ENCODE measurements around the gene DNAH8. TPM values are rescaled to one million over a fixed set of nuclear protein-coding genes. Genes with fewer than 3 reads are reported as not detected.

DNAH8 gene
- polyA plus RNA-seq, 1 of the 3 experiments (the other 2 are of a cell fraction): not detected

DNA sequence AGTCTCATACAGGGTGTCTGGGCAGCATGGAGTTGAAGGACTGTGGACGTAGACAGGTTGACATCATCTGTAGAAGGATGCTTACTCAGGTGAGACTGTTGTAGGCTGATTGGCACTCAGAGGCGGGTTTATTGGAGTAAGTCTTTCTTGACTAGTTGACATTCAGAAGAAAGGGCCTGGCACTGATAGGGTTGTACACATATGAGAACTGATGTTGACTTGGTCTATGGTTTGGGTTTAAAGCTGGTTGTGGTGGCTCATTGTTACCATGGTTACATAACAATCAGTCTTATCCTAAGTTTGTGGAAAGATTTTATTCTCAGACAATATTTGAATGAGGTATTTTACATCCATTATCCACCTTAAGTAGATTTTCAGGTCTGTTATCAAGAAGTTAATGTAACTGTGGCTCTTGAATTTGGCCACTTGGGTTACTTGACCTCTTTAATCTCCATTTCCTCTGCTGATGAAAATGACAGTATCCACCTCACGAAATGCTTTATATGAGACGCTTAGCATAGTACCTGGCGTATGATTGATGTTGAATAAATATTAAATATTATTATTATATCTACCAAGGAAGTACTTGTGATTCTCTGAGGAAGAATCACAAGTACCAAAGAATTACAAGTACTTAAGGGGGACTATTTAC is 109.3 kb downstream of the DNAH8 start:
- Histone ChIP-seq H3K9ac (no peak overlapping the region), H3K4me2 (no peak overlapping the region), H3K27ac (ENCODE audit: low read depth in 2 of 2, low read length in 1 of 2) (no peak overlapping the region), H3K9me3 (no peaks in the 10 kb centered on the region), H4K20me1 (ENCODE audit: insufficient read depth) (no peaks in the 10 kb centered on the region), H3K9me2 (no peaks in the 10 kb centered on the region), H2AFZ (ENCODE audit: low read depth) (no peak overlapping the region), H3K27me3 (ENCODE audit: insufficient read depth) (no peaks in the 10 kb centered on the region; the same call in 1 of the 2 replicates), H3K79me2 (ENCODE audit: insufficient read depth) (no peaks in the 10 kb centered on the region), H3F3A (replicated peaks; ENCODE audit: insufficient read depth) (no peaks in the 10 kb centered on the region), H3K4me3 (ENCODE audit: low read depth in 2 of 2, low read length in 1 of 2) (no peak overlapping the region), H3K36me3 (replicated peaks in 1 of 2; ENCODE audit: control insufficient read depth in 1 of 2, insufficient read depth in 2 of 2, low read length in 1 of 2) (no peaks in the 10 kb centered on the region), H3K4me1 (ENCODE audit: control insufficient read depth in 1 of 2, insufficient read depth in 2 of 2, low read depth in 1 of 2, low read length in 1 of 2) (no peaks in the 10 kb centered on the region)
- 46% methylated on average over 5 of the region's 5 CpGs for WGBS (ENCODE audit: low lambda C conversion rate)
- ChIA-PET POLR2A (no interaction called here), CTCF (no interaction called here)
- TF ChIP-seq EP300 (IDR thresholded peaks at IDR 0.05; ENCODE audit: borderline replicate concordance in 1 of 2, low read depth in 1 of 2, low read length in 1 of 2): no peak
- no peak for TF ChIP-seq RXRA (IDR thresholded peaks at IDR 0.05; ENCODE audit: borderline replicate concordance, low read depth)
- no peak for TF ChIP-seq MXI1 (IDR thresholded peaks at IDR 0.05; ENCODE audit: low read depth, low read length)
- TF ChIP-seq, protein P1, sequence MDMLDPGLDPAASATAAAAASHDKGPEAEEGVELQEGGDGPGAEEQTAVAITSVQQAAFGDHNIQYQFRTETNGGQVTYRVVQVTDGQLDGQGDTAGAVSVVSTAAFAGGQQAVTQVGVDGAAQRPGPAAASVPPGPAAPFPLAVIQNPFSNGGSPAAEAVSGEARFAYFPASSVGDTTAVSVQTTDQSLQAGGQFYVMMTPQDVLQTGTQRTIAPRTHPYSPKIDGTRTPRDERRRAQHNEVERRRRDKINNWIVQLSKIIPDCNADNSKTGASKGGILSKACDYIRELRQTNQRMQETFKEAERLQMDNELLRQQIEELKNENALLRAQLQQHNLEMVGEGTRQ (IDR thresholded peaks at IDR 0.05; ENCODE audit: borderline replicate concordance, low read depth, low read length): no peak
- TF ChIP-seq, protein P2, sequence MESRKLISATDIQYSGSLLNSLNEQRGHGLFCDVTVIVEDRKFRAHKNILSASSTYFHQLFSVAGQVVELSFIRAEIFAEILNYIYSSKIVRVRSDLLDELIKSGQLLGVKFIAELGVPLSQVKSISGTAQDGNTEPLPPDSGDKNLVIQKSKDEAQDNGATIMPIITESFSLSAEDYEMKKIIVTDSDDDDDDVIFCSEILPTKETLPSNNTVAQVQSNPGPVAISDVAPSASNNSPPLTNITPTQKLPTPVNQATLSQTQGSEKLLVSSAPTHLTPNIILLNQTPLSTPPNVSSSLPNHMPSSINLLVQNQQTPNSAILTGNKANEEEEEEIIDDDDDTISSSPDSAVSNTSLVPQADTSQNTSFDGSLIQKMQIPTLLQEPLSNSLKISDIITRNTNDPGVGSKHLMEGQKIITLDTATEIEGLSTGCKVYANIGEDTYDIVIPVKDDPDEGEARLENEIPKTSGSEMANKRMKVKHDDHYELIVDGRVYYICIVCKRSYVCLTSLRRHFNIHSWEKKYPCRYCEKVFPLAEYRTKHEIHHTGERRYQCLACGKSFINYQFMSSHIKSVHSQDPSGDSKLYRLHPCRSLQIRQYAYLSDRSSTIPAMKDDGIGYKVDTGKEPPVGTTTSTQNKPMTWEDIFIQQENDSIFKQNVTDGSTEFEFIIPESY (IDR thresholded peaks at IDR 0.05; ENCODE audit: borderline replicate concordance, low read depth): no peak
- TF ChIP-seq EZH2phosphoT487 (IDR thresholded peaks at IDR 0.05; ENCODE audit: borderline replicate concordance, low read depth): no peak
- TF ChIP-seq GABPA (IDR thresholded peaks at IDR 0.05; ENCODE audit: low read depth): no peak
- no peak for TF ChIP-seq RCOR1 (IDR thresholded peaks at IDR 0.05; ENCODE audit: low read length)
- DNase-seq: no peak

DNA sequence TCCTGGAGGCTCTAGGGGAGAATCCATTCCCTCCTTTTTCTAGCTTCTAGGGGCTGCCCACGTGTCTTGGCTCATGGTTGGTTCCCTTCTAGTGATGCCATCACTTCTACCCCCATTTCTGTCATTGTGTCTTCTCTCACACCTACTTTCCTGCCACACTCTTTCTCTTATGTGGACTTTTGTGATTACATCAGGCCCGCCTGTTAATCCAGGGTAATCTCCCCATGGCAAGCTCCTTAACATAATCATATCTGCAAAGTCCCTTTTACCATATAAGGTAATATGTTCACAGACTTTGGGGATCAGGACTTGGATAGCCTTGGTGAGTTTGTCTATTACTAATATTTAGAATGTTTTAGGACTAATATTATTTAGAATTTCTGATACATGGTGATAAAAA is 111.9 kb downstream of the DNAH8 start:
- TF ChIP-seq RCOR1 (IDR thresholded peaks at IDR 0.05; ENCODE audit: low read length): no peak
- TF ChIP-seq GABPA (IDR thresholded peaks at IDR 0.05; ENCODE audit: low read depth): no peak
- TF ChIP-seq FOXM1 (IDR thresholded peaks at IDR 0.05; ENCODE audit: low read depth): no peak
- TF ChIP-seq NFIC (IDR thresholded peaks at IDR 0.05; ENCODE audit: borderline replicate concordance): no peak
- 5% methylated on average over 2 of the region's 2 CpGs for WGBS (ENCODE audit: low lambda C conversion rate)
- no peak overlapping the region for H3K4me2 ChIP-seq
- H2AFZ ChIP-seq (ENCODE audit: low read depth): no peak overlapping the region
- no peaks in the 10 kb centered on the region for H3K36me3 ChIP-seq (replicated peaks in 1 of 2; ENCODE audit: control insufficient read depth in 1 of 2, insufficient read depth in 2 of 2, low read length in 1 of 2)
- ChIA-PET CTCF (interaction anchor here (1.0 kb wide), 1 partner anchor 17 kb away, joined by 3 read pairs; no protein-coding TSS in a partner anchor), POLR2A (no interaction called here)
- H3K9me2 ChIP-seq: no peaks in the 10 kb centered on the region
- no peak overlapping the region for H3K27ac ChIP-seq (ENCODE audit: low read depth in 2 of 2, low read length in 1 of 2)
- no peaks in the 10 kb centered on the region for H3F3A ChIP-seq (replicated peaks; ENCODE audit: insufficient read depth)
- no peak overlapping the region for H3K4me3 ChIP-seq (ENCODE audit: low read depth in 2 of 2, low read length in 1 of 2)
- no peaks in the 10 kb centered on the region for H3K79me2 ChIP-seq (ENCODE audit: insufficient read depth)
- no peaks in the 10 kb centered on the region for H3K27me3 ChIP-seq (ENCODE audit: insufficient read depth)
- no peak overlapping the region for H3K9ac ChIP-seq
- H4K20me1 ChIP-seq (ENCODE audit: insufficient read depth): no peaks in the 10 kb centered on the region
- H3K4me1 ChIP-seq (ENCODE audit: control insufficient read depth in 1 of 2, insufficient read depth in 2 of 2, low read depth in 1 of 2, low read length in 1 of 2): no peaks in the 10 kb centered on the region
- no peak for DNase-seq
- no peaks in the 10 kb centered on the region for H3K9me3 ChIP-seq
